Measurements from ENCODE around the gene CLCN7.

DNA sequence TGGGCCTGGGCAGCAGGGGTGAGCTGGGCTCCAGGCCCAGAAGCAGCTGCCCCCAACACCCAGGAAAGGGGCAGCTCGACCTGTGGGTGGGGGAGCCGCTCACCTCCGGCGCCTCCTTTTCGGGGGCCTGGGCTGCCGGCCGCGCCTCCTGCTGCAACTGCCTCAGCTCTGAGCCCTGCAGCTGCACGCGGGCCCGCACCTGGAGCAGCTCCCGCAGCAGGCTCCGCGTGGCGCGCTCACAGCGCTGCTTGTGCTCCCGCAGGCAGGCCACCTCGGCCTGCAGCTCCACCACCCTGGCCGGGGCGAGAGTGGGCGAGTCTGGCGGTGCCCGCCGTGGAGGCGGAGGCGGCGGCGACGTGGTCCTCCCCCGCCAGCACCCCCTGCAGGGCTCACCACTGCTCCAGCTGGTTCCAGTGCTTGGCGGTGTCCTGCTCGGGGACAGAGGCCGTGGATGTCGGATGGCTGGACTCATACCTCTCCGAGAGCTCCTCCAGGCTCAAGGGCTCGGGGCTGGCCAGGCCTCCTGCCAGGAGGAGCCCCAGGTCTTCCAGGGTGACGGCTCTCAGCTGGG lies 31.3 kb downstream of the CLCN7 start:
- TF ChIP-seq, protein P1, sequence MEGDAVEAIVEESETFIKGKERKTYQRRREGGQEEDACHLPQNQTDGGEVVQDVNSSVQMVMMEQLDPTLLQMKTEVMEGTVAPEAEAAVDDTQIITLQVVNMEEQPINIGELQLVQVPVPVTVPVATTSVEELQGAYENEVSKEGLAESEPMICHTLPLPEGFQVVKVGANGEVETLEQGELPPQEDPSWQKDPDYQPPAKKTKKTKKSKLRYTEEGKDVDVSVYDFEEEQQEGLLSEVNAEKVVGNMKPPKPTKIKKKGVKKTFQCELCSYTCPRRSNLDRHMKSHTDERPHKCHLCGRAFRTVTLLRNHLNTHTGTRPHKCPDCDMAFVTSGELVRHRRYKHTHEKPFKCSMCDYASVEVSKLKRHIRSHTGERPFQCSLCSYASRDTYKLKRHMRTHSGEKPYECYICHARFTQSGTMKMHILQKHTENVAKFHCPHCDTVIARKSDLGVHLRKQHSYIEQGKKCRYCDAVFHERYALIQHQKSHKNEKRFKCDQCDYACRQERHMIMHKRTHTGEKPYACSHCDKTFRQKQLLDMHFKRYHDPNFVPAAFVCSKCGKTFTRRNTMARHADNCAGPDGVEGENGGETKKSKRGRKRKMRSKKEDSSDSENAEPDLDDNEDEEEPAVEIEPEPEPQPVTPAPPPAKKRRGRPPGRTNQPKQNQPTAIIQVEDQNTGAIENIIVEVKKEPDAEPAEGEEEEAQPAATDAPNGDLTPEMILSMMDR (IDR thresholded peaks at IDR 0.05): no peak
- no peak for TF ChIP-seq POLR2A (IDR thresholded peaks at IDR 0.05)
